ACHN (cell line): ENCODE results near the gene BRIP1.
"Not testable (repeated sequence)": the region's sequence is repeated elsewhere in the genome, so short reads cannot be mapped to it uniquely, and the experiment has no call there.

Experiments
- DNase-seq: peaks from one replicate; pipeline ENCODE4 v3.0.0-alpha.2; 2015
- in situ Hi-C: cut with HindIII; loops from 2 replicates; pipeline ENCODE4 v1.10.0; 2017; ENCODE audit warnings: low sequenced_read_pairs, low pct_ligation_motif_present, low pct_unique_long_range_greater_than_20kb

Gene BRIP1

DNA sequence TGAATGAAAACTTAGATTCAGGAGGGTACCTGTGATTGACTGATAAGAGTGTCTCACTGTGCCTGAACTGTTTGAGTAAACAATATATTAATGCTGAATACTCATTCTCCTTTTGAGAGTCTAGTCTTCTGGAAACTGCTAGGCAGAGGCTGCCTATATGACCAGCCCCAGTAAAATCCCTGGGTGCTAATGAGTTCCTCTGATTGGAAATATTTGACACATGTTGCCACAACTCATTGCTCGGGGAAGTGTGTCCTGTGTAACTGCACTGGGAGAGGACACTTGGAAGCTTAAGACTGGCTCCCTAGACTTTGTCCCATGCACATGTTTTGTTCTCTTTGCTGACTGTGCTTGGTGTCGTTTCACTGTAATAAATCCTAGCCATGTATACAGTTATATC lies 163.6 kb downstream of the BRIP1 start:
- no peak for DNase-seq
- in situ Hi-C loops, result no loop called here

DNA sequence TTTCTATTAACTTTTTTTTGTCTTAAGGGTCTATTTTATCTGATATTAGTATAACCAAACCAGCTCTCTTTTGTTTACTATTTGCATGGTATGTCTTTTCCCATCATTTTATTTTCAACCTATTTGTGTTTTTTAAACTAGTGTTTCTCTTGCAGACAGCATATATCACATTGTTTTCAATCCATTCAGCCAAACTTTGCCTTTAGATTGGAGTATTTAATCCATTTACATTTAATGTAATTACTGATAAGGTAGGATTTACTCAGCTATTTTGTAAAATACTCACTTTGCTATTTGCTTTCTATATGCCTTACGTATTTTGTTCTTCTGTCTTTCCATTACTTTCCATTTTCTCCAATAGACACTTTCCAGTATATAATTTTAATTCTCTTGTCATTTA lies 164.3 kb downstream of the BRIP1 start:
- in situ Hi-C loops, result no loop called here
- DNase-seq, result no peak

DNA sequence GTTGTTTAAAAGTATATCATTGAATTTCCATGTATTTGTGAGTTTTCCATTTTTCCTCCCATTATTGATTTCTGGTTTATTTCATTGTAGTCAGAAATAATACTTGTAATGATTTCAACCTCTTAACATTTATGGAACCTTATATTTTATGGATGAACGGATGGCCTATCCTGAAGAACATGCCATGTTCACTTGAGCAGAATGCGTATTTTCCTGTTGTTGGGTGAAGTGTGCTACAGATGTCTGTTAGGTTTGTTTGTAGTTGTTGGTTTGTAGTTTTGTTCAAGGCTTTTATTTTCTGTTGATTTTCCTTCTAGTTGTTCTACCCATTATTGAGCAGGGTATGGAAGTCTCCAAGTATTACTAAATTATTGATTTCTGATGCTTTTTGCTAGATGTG lies 165.1 kb downstream of the BRIP1 start:
- in situ Hi-C loops, result no loop called here
- no peak for DNase-seq

DNA sequence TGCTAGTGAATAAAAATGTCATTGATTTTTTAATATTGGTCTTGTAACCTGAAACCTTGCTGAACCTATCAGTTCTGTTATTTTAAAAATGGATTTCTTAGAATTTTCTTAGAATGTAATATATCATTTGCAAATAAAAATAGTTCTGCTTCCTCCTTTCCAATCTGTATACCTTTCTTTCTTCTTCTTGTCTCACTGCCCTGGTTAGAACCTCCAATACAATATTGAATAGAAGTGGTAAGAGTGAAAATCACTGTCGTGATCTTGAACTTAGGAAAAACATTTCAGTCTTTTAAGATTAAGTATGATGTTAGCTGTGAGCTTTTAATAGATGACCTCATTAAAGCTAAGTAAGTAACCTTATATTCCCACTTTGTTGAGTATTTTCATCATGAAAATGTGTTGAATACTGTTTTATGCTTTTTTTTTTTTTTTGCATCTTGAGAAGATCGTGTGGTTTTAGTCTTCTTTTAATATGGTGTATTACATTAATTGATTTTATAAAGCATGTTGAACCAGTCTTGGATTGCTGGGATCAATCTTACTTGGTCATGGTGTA lies 167.5 kb downstream of the BRIP1 start:
- no peak for DNase-seq
- in situ Hi-C loops, result no loop called here

DNA sequence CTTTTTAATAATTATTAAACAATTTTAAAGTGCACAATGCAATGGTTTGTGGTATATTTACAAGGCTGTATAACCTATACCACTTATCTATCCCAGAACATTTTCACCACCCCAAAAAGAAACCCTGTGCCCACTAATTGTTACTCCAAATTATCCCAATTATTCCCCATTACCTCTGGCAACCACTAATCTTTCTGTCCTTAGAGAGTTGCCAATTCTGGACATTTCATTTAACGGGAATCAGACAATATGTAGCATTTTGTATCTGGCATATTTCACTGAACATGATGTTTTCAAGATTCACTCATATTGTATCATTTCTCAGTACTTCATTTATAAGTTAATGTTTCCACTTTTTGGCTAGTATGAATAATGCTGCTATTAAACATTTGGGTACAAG lies 169.2 kb downstream of the BRIP1 start:
- DNase-seq, result no peak
- in situ Hi-C loops, result no loop called here

DNA sequence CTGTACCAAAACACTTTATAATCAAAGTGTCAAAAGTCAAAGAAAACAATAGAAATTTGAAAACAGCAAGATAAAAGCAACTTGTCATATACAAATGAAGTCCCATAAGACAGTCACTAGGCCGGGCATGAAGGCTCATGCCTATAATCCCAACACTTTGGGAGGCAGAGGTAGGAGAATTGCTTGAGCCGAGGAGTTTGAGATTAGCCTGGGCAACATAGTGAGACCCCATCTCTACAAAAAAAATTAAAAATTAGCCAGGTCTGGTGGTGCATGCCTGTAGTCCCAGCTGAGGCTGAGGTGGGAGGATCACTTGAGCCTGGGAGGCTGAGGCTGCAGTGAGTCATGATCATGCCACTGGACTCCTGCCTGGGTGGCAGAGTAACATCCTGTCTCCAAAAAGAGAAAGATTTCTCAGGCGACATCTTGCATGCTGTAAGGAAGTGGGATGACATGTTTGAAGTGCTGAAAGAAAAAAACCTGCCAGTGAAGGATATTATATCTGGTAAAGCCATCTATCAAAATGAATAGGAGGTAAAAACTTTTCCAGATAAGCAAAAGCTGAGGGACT lies 173.6 kb downstream of the BRIP1 start:
- DNase-seq, result peak; percentile 32
- in situ Hi-C loops, result no loop called here

DNA sequence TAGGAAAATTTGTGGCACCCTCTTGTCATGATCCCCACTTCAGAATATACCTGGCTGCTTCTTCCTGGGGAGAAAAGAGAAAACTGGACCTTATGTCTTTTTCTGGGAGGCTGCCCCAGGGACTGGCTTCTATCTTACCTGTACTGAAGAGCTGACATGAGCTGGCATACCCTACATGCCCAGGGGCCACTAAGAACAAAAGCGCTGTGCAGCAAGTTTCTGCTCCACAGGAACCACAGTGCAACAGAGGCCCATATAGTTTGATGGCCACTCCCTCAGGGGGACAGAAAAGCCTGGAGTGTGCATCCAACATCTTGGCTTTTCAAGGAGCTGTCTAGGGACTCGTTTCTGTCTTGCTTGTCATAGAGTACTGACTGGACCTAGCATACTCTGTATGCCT lies 175.6 kb downstream of the BRIP1 start:
- in situ Hi-C loops, result no loop called here
- no peak for DNase-seq

DNA sequence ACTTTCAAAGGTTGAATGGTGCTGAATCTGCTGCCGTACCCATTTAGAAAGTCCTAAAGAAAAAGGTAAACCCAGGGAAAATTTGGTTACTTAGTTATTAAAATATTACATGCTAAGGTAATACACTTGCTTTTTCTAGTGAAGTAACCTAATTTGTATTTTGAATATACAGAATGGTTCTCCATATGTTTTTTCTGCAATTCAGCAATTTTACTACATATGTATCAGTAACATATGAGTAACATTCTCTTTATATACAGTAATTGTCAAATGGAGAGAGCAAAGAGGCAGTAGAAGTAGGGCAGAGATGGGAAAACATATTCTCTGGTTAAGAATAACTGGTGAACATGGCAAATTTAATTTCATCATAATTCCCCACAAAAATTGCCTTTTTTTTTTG lies 177.2 kb downstream of the BRIP1 start:
- DNase-seq, result no peak
- in situ Hi-C loops, result no loop called here

DNA sequence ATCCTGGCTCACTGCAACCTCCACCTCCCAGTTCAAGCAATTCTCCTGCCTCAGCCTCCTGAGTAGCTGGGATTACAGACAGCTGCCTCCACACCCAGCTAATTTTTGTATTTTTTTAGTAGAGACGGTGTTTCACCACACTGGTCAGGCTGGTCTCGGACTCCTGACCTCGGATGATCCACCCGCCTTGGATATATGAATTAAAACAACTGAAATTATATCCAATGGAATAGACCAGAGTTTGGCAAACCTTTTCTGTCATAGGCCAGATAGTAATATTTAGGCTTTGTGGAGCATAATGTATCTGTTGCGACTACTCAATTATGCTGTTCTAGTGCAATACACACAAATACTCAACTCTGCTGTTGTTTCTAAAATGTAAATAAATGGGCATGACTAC lies 178.5 kb downstream of the BRIP1 start:
- no peak for DNase-seq
- in situ Hi-C loops, result no loop called here

DNA sequence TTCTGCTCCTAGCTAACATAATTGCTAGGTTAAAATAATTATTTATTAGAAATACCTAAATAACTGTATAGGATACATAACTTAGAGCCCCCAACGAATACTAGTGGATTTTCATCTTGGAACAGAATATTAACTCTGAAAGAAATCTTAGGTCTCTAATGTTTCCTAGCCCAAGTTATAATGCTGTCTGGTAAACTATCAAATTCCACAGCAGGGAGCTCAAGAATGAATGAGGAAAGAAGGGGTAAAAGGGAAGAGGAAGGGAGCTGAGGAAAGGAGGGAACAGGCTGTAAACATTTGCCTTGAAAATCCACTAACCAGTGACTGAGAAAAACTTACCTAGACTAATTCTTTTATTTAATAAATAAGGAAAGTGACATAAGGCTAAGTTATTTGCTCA lies 179.2 kb downstream of the BRIP1 start:
- no peak for DNase-seq
- in situ Hi-C loops, result no loop called here

DNA sequence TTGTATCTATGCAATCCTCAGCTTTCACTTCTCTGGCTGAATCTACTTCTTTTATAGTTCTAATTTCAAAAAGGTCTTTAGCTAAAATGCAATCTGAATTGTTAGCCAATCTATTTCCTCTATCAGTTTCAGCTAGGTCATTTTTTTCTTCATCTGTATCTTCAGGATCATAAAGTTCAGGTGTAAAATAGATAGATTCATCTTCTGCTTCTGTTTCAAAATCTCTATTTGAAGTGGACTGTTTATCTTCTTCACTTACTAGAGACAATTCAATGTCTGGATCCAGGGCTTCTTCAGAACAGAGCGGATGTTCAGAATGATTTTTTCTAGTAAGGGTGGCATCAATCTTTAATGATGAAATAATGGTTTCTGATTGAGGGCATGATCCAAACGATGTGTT lies 179.9 kb downstream of the BRIP1 start:
- in situ Hi-C loops, result no loop called here
- DNase-seq, result no peak

DNA sequence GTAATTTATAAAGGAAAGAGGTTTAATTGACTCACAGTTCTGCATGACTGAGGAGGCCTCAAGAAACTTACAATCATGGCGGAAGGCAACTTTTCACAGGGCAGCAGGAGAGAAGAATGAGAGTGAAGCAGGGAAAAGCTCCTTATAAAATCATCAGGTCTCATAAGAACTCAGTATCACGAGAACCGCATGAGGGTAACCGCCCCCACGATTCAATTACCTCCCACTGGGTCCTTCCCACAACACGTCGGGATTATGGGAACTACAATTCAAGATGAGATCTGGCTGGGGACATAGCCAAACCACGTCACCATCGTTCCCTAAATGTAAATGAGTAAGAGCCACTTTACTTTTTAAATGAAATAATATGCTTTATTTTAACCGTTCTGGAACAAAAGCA lies 182.4 kb downstream of the BRIP1 start:
- in situ Hi-C loops, result no loop called here
- DNase-seq, result no peak

DNA sequence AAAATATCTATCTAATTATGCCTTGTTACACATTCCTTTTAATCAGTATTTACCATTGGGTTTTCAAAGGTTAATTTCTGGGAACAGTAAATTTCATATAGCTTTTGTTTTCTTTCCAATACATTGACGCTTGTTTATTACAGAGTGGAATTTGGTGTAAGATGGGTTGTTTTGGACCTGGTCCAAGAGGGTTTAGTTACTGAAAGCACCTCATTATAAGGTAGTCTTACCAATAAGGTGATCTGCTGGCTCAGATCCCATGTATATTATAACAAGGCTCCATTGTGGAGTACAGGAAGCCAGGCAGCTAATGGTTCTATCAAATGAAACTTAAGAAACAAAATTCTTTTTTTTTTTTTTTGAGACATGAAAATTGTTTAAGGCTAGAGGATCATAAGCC lies 185.0 kb downstream of the BRIP1 start:
- DNase-seq, result no peak
- in situ Hi-C loops, result no loop called here

DNA sequence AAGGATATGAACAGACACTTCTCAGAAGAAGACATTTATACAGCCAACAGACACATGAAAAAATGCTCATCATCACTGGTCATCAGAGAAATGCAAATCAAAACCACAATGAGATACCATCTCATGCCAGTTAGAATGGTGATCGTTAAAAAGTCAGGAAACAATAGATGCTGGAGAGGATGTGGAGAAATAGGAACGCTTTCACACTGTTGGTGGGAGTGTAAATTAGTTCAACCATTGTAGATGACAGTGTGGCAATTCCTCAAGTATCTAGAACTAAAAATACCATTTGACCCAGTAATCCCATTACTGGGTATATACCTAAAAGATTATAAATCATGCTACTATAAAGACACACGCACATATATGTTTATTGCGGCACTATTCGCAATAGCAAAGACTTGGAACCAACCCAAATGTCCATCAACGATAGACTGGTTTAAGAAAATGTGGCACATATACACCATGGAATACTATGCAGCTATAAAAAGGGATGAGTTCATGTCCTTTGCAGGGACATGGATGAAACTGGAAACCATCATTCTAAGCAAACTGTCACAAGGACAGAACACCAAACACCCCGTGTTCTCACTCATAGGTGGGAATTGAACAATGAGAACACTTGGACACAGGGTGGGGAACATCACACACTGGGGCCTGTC lies 186.0 kb downstream of the BRIP1 start:
- in situ Hi-C loops, result not testable (repeated sequence)

DNA sequence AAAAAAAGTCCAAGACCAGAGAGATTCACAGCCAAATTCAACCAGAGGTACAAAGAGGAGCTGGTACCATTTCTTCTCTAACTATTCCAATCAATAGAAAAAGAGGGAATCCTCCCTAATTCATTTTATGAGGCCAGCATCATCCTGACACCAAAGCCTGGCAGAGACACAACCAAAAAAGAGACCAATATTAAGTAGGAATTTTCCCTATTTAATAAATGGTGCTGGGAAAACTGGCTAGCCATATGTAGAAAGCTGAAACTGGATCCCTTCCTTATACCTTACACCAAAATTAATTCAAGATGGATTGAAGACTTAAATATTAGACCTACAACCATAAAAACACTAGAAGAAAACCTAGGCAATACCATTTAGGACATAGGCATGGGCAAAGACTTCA lies 186.8 kb downstream of the BRIP1 start:
- DNase-seq, in situ Hi-C loops: not testable (repeated sequence)

More for the DNA sequence above, 186.0 kb downstream of the BRIP1 start:
- not testable (repeated sequence) for DNase-seq

DNA sequence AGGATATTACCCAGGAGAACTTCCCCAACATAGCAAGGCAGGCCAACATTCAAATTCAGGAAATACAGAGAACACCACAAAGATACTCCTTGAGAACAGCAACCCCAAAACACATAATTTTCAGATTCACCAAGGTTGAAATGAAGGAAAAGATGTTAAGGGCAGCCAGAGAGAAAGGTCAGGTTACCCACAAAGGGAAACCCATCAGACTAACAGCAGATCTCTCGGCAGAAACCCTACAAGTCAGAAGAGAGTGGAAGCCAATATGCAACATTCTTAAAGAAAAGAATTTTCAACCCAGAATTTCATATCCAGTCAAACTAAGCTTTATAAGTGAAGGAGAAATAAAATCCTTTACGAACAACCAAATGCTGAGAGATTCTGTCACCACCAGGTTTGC lies 188.7 kb downstream of the BRIP1 start:
- DNase-seq, in situ Hi-C loops: not testable (repeated sequence)

DNA sequence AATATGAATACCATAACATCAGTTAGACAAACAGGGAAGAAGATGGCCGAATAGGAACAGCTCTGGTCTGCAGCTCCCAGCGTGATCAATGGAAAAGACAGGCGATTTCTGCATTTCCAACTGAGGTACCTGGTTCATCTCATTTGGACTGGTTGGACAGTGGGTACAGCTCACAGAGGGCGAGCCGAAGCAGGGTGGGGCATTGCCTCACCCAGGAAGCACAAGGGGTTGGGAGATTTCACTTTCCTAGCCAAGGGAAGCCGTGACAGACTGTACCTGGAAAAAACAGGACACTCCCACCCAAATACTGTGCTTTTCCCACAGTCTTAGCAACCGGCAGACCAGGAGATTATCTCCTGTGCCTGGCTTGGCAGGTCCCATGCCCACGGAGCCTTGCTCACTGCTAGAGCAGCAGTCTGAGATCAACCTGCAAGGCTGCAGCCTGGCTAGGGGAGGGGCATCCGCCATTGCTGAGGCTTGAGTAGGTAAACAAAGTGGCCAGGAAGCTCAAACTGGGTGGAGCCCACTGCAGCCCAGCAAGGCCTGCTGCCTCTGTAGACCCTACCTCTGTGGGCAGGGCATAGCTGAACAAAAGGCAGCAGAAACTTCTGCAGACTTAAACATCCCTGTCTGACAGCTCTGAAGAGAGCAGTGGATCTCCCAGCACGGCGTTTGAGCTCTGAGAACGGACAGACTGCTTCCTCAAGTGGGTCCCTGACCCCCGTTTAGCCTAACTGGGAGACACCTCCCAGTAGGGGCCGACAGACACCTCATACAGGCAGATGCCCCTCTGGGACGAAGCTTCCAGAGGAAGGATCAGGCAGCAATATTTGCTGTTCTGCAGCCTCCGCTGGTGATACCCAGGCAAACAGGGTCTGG lies 190.1 kb downstream of the BRIP1 start:
- in situ Hi-C loops, DNase-seq: not testable (repeated sequence)

DNA sequence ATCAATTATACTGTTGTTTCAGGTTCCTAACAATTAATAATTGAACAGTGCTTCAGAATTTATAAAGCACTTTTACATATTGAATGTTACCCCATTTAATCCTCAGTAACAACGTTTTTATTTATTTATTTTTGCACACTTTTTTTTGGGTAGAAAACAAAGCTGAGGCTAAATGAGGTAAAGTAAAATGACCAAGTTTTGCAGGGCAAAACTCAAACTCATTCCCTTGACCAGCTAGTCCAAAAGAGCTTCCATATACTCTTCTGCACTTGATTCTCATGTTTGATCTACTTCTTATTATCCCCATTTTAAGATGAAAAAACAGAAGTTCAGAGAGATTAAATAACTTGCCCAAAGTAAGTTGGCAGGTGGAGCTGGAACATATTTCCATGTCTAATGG lies 191.2 kb downstream of the BRIP1 start:
- no peak for DNase-seq
- in situ Hi-C loops, result no loop called here

DNA sequence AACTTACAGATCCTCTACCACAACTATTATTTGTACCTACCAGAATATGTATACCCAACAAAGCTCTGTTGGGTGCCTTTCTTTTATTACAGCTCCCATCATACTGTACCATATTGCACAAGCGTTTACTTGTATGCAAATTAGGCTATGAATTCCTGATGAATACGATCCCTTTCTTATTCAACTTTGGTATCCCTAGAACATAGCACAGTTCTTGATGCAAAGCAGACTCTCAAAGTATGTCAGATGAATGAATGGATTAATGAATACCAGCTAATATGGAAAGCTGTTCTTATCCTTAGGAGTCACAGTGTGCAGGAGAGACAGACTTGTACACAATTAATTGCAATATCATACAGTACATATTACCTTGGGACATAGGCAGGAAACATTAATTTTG lies 192.6 kb downstream of the BRIP1 start:
- in situ Hi-C loops, result no loop called here
- no peak for DNase-seq
